COR-L47 (cell line): Measurements from ENCODE around the gene SELENOT.
"Not testable (repeated sequence)": the region's sequence is repeated elsewhere in the genome, so short reads cannot be mapped to it uniquely, and the experiment has no call there.

Experiments used
- DNase-seq: peaks from one replicate; lab custom pipeline; 2025; lab: John Stamatoyannopoulos, UW

The SELENOT gene

GRCh38 chr3:150607267-150608065 is 4.3 kb downstream of the SELENOT start:
- DNase-seq = no peak

- no peak for DNase-seq
Observed at GRCh38 chr3:150609988-150610387, 6.9 kb downstream of the SELENOT start.

GRCh38 chr3:150610785-150611184 is 7.7 kb downstream of the SELENOT start:
- peak; percentile 13 for DNase-seq

- DNase-seq = no peak
Observed at GRCh38 chr3:150611666-150612065, 8.5 kb downstream of the SELENOT start.

GRCh38 chr3:150612494-150612893 is 9.4 kb downstream of the SELENOT start:
- no peak for DNase-seq

- DNase-seq = no peak
Observed at GRCh38 chr3:150613034-150613433, 9.9 kb downstream of the SELENOT start.

- no peak for DNase-seq
Observed at GRCh38 chr3:150613709-150614480, 10.8 kb downstream of the SELENOT start.

GRCh38 chr3:150620002-150620689 is 17.0 kb downstream of the SELENOT start:
- DNase-seq = no peak

GRCh38 chr3:150622955-150623354 is 19.8 kb downstream of the SELENOT start:
- not testable (repeated sequence) for DNase-seq

GRCh38 chr3:150623945-150624344 is 20.8 kb downstream of the SELENOT start:
- DNase-seq = no peak

- no peak for DNase-seq
Observed at GRCh38 chr3:150626148-150626930, 23.2 kb downstream of the SELENOT start.

GRCh38 chr3:150627557-150627956 is 24.4 kb downstream of the SELENOT start:
- no peak for DNase-seq

- no peak for DNase-seq
Observed at GRCh38 chr3:150631515-150632221, 28.5 kb downstream of the SELENOT start.

GRCh38 chr3:150635076-150635475 is 32.0 kb downstream of the SELENOT start:
- DNase-seq = no peak

GRCh38 chr3:150635526-150635925 is 32.4 kb downstream of the SELENOT start:
- DNase-seq = no peak

- no peak for DNase-seq
Observed at GRCh38 chr3:150636258-150636657, 33.1 kb downstream of the SELENOT start.

- DNase-seq = no peak
Observed at GRCh38 chr3:150639262-150639661, 36.1 kb downstream of the SELENOT start.

- DNase-seq = no peak
Observed at GRCh38 chr3:150640256-150640655, 37.1 kb downstream of the SELENOT start.

- DNase-seq = no peak
Observed at GRCh38 chr3:150653110-150653561, 50.0 kb downstream of the SELENOT start.

- no peak for DNase-seq
Observed at GRCh38 chr3:150656316-150656715, 53.2 kb downstream of the SELENOT start.
